ENCODE results near the gene MARCHF4. TPM values are rescaled to one million over a fixed set of nuclear protein-coding genes. Genes with fewer than 3 reads are reported as not detected.

The MARCHF4 gene
- total and polyA plus RNA-seq, 2 of the 4 experiments (the other 2 are of a cell fraction), result 2.3 to 12.0 TPM

GRCh38 chr2:216420367-216421101, 48.3 kb upstream of the MARCHF4 start:
- Histone ChIP-seq H2BK5ac (ENCODE audit: low read depth, low read length, poor library complexity, severe bottlenecking) (no peak overlapping the region), H3K79me1 (ENCODE audit: low read depth in 1 of 2, low read length in 2 of 2) (peaks cover 6 to 22% of the 10 kb centered on the region in 2 experiments; a peak in 2 of 4 replicates), H3K14ac (replicated peaks; ENCODE audit: low read depth, low read length) (no peak overlapping the region), H3K18ac (ENCODE audit: low read depth, low read length) (no peak overlapping the region), H2AFZ (replicated peaks; ENCODE audit: low read length, poor library complexity) (no peak overlapping the region), H4K91ac (ENCODE audit: insufficient read depth, low read depth, low read length) (no peak overlapping the region), H3K4me1 (ENCODE audit: control insufficient read depth, insufficient read depth, low read length) (peaks cover 1% of the 10 kb centered on the region; the same call in 1 of the 2 replicates), H3K4me2 (ENCODE audit: low read depth, low read length) (no peak overlapping the region), H2BK120ac (ENCODE audit: low read depth, low read length) (no peak overlapping the region), H3K56ac (ENCODE audit: extremely low read depth, insufficient read depth, low read length) (no peak overlapping the region), H4K5ac (ENCODE audit: low read depth, low read length) (no peak overlapping the region), H3K4me3 (ENCODE audit: insufficient read depth, low read depth, low read length) (no peak overlapping the region), H4K20me1 (ENCODE audit: insufficient read depth, low read length) (no peaks in the 10 kb centered on the region), H2BK15ac (ENCODE audit: low read depth, low read length) (no peak overlapping the region), H2AK9ac (replicated peaks; ENCODE audit: low read depth, low read length, poor library complexity) (no peak overlapping the region), H3K27me3 (ENCODE audit: control insufficient read depth, insufficient read depth, low read length) (no peaks in the 10 kb centered on the region), H3K9me1 (ENCODE audit: insufficient read depth, low read length) (peaks cover 16% of the 10 kb centered on the region; the same call in 1 of the 2 replicates), H3K9me3 (ENCODE audit: control insufficient read depth, insufficient read depth, low read length) (peaks cover 3% of the 10 kb centered on the region; the same call in 1 of the 2 replicates), H2BK20ac (ENCODE audit: low read depth, low read length) (no peak overlapping the region), H3K36me3 (ENCODE audit: control insufficient read depth, insufficient read depth, low read length) (peaks cover 53% of the 10 kb centered on the region), H4K8ac (ENCODE audit: low read depth in 2 of 2, low read length in 2 of 2) (no peak overlapping the region), H3K4ac (ENCODE audit: low read depth, low read length) (no peak overlapping the region), H3K27ac (ENCODE audit: insufficient read depth, low read length) (no peak overlapping the region), H3K23ac (ENCODE audit: low read depth, low read length) (no peak overlapping the region), H2AK5ac (ENCODE audit: low read depth, low read length) (no peak overlapping the region), H3K9ac (ENCODE audit: low read depth, low read length) (no peak overlapping the region)
- ATAC-seq (ENCODE audit: low read depth) (no peak), DNase-seq (no peak)
- CTCF ChIA-PET, result interaction anchor here (0.6 kb wide), 1 partner anchor 311 kb away, joined by 4 read pairs; no protein-coding TSS in a partner anchor
- WGBS, 2 experiments (ENCODE audit: extremely low coverage in 2 of 2, insufficient read length in 1 of 2), result 100% methylated on average over 2 of the region's 9 CpGs; no CpG with 5 or more reads in 1 of the 2 experiments
- dilution Hi-C loops (cut with HindIII; ENCODE audit: low sequenced_read_pairs, unreplicated experiment), result no loop called here
- in situ Hi-C loops (cut with MboI; ENCODE audit: low sequenced_read_pairs), result loop anchor here (25.0 kb wide), 1 partner anchor 208 kb away; no protein-coding TSS in a partner anchor
- intact Hi-C loops (cut with micrococcal nuclease), result no loop called here
- POLR2A ChIA-PET (ENCODE audit: unreplicated experiment), result no interaction called here
- BruUV-seq (replicated peaks), result no TSS peak
- TF ChIP-seq CHD1 (IDR thresholded peaks at IDR 0.05; ENCODE audit: low read depth, low read length) (no peak), POLR2A (IDR thresholded peaks at IDR 0.05; ENCODE audit: low read depth, low read length) (no peak), CTCF (conservative IDR thresholded peaks at IDR 0.05; ENCODE audit: low read depth, low read length) (no peak), RCOR1 (IDR thresholded peaks at IDR 0.05; ENCODE audit: insufficient replicate concordance, low read length) (no peak), RAD21 (IDR thresholded peaks at IDR 0.05; ENCODE audit: low read length) (no peak), SMC3 (IDR thresholded peaks at IDR 0.05; ENCODE audit: low read depth, low read length) (no peak), NFE2L2 (IDR thresholded peaks at IDR 0.05; ENCODE audit: low read depth, low read length) (no peak), RFX5 (IDR thresholded peaks at IDR 0.05; ENCODE audit: low read depth, low read length) (no peak), USF2 (IDR thresholded peaks at IDR 0.05; ENCODE audit: low read depth, low read length) (no peak), MAFK (IDR thresholded peaks at IDR 0.05; ENCODE audit: low read depth, low read length) (no peak), FOS (IDR thresholded peaks at IDR 0.05; ENCODE audit: low read depth, low read length) (no peak), CEBPB (IDR thresholded peaks at IDR 0.05; ENCODE audit: low read depth, low read length) (no peak), MXI1 (IDR thresholded peaks at IDR 0.05; ENCODE audit: borderline replicate concordance, low read depth, low read length) (no peak), BHLHE40 (IDR thresholded peaks at IDR 0.05; ENCODE audit: low read depth, low read length) (no peak), MAZ (IDR thresholded peaks at IDR 0.05; ENCODE audit: borderline replicate concordance, low read depth, low read length) (no peak)

Data from IMR-90 (cell line).